GM19455 (cell line): ENCODE measurements around the gene PFKFB3.
"Not testable (repeated sequence)": the region's sequence is repeated elsewhere in the genome, so short reads cannot be mapped to it uniquely, and the experiment has no call there.

Experiments used
- ATAC-seq: cut with Tn5 transposase; IDR thresholded peaks from one replicate; pipeline ENCODE4 v1.9.1; 2021; ENCODE audit not compliant: unreplicated experiment

PFKFB3 gene

DNA sequence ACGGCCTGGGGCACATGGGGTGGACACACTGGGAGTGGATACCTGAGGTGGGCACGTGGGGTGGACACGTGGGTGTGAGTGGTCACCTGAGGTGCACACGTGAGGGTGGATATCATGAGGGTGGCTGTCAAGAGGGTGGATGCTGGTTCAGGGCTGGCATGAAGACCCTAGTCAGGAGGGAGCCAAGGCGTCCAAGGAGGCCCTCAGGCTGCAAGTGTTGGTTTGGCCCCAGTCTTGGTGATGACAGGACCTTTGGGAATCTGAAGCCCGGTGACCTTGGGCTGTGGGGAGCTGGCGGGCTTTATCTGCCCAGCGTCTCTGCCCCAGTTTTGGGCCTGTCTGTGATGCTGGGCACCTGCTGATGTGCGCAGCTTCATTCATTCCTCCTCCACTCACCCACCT, 24.9 kb upstream of the PFKFB3 start:
- ATAC-seq: no peak

DNA sequence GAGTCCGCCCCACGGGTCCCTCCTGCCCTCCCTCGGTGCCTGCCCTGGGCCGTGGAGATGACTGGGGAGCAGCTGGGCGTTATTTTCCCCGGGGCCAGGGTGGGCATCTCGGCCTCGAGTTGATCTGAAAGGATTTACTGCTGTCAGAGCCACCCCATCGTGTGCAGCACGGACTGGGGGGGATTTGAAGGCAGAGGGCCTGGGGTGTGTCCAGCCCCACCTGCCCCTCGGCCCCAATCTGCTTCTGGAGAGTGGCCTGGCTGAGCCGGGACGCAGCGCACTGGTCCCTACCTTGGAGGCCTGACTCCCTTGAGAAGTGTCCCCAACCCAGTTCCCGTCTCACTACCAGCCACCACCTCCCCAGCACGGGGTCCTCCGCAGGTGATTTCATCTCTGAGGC, 24.2 kb upstream of the PFKFB3 start:
- ATAC-seq: no peak

DNA sequence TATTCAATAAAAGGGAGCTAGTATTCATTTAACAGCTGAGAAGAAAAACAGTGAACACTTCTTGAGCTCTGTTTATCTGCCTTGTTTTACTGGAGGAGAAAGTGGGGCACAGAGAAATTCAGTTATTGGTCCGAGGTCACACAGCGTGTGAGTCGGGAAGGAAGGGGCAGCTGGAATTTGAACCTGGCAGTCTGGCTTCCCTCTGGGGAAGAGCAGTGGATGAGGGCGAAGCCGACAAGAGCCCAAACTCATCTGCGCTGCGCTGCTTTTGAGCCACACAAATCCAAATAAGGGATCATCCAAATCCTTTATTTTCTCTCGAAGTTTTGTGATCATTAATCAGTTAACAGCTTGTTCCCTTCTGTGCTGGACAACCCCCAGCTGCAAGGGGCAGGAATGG, 23.7 kb upstream of the PFKFB3 start:
- no peak for ATAC-seq

- ATAC-seq: no peak
Measured at GRCh38 chr10:6180480-6181110, 22.1 kb upstream of the PFKFB3 start.

DNA sequence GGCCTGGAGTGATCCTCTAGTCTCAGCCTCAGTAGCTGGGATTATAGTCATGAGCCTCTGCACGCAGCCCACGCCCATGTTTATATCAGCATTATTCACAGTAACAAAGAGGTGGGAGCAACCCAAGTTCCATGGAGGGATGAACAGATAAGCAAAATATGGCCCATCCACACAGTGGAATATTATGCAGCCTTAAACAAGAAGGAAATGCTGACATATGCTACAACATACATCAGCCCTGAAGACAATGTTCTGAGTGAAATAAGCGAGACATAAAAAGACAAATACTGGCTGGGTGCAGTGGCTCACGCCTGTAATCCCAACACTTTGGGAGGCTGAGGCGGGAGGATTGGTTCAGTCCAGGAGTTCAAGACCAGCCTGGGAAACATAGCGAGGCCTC, 21.5 kb upstream of the PFKFB3 start:
- ATAC-seq: no peak

- no peak for ATAC-seq
Measured at GRCh38 chr10:6182454-6183098, 20.2 kb upstream of the PFKFB3 start.

- no peak for ATAC-seq
Measured at GRCh38 chr10:6185039-6185716, 17.6 kb upstream of the PFKFB3 start.

DNA sequence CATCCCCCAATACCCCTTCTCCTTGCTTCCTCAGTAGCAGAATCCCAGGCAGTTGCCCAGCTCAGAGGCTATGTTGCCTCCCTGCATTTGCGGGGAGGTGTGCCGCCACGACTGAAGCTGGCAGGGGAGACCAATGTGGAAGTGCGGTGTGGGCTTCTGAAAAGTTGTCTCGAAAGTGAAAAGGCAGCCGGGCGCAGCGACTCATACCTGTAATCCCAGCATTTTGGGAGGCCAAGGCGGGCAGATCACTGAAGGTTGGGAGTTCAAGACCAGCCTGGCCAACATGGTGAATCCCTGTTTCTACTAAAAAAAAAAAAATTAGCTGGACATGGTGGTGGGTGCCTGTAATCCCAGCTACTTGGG, 15.9 kb upstream of the PFKFB3 start:
- no peak for ATAC-seq

DNA sequence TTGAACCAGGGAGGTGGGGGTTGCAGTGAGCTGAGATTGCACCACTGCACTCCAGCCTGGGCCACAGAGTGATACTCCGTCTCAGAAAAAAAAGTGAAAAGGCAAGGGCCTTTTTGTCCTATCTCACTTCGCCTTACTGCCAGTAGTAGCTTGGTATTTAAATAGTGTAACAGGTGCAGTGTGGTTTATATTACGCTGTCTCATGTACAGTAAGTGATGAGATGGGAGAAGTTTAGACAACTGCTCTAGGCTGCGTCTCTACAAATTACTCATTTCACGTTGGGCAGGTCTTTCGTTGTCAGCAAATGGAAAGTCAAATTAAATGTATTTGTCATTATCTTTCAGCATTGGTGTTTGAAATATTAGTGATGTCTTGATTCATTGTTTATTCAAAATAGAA, 15.5 kb upstream of the PFKFB3 start:
- ATAC-seq: no peak

GRCh38 chr10:6190033-6190432, 12.7 kb upstream of the PFKFB3 start:
- not testable (repeated sequence) for ATAC-seq

DNA sequence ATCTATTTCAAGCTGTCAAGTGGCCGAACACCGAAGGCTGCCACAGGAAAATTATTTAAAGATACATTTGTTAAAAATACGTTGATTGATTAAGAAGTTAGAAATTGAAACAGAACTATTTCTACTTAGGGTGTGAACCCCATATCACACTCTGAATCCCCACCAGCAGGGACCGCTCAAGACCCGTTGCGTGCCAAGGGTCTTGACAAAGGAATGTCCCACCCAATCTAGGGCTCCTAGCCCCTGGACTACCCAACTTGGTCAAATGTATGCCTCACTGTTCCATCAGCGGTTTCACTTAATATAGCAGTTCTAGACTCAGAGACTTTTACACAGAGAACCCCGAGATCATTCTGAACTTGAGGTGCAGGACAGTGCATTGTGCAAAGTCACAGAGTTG, 11.6 kb upstream of the PFKFB3 start:
- ATAC-seq: no peak

DNA sequence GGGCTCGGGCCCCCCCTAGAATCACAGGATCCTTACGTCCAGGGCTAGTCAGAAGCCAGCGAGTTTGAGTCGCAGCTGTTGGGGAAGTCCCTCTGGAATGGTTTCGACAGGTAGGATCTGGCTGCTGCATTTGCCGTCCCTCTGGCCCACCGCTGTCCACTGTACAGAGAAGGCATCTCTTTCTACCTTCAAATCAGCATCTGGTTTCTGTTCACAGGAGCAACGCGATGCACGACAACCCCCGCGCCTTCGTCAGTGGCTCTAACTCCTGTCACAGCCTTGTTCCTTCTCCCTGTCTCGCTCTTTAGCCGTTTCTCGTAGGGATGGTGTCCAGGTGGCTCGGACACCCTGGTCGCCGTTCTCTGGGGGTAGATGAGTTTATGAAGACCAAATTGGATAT, 11.2 kb upstream of the PFKFB3 start:
- no peak for ATAC-seq

DNA sequence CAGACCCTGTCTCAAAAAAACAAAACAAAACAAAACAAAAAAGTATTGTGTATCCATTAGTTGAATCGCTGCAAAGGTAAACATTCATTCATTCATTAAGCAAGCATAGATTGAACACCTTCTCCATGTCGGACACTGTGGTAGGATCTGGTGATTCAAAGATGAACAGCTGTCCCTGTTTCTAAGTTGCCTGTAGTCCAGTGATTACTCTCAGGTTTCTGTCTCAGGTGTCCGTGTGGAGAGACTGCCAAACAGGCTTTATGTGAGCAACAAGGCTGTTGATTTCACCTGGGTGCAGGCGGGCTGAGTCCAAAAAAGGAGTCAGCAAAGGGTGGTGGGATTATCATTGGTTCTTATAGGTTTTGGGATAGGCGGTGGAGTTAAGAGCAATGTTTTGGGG, 9.4 kb upstream of the PFKFB3 start:
- ATAC-seq: not testable (repeated sequence)

DNA sequence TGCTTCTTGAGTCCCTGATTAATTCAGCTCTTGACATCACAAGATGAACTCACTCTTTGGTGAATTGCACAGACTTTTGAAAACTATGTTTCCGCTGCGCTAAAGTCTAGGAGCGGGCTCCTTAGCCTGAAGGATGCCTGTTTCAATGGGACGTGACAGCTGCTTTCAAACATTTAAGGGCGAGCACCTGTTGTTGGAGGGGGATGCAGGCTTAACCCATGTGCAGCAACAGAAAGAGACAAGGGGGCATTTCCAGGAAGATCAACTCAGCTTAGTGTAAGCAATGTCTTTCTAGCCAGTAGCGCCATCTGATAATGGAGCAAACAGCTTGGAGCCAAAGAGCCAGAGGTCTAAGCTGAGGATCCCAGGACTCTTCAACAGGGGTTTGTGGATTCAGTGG, 8.4 kb upstream of the PFKFB3 start:
- no peak for ATAC-seq

DNA sequence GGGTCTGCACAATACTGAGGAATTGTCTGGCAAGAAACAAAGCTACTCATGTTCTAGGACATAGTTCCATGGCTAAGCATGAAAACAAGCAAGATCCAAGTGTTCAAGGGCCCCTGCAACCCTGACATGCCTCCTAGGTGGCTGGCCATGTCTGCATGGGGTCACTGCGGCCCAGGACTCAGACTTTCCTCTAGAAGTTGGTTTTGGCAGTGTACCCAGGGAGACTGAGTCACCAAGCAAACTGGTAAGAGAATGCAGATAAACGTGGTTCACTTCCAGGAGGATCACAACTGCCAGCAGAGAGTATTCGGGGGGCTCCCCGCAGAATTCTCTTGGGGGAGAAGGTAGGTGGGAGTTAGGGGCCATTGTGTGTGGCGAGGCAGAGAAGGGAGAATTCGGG, 7.4 kb upstream of the PFKFB3 start:
- ATAC-seq: no peak

- ATAC-seq: no peak
Measured at GRCh38 chr10:6195846-6196245, 6.9 kb upstream of the PFKFB3 start.

- not testable (repeated sequence) for ATAC-seq
Measured at GRCh38 chr10:6196524-6196923, 6.2 kb upstream of the PFKFB3 start.

DNA sequence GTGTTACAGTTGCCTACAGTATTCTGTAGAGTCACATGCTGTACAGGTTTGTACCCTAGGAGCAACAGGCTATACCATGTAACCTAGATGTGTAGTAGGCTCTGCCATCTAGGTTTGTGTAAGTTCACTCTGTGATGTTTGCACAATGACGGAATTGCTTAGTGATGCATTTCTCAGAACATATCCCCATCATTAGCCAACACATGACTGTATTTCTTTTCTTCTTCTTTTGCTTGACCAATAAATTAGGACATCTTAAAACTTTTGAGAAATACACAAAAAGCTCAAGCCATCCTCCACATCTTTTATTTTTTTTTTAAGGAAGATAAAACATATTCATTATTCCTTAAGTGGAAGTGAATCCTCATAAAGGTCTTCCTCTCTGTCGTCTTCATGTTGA, 5.4 kb upstream of the PFKFB3 start:
- ATAC-seq: no peak

DNA sequence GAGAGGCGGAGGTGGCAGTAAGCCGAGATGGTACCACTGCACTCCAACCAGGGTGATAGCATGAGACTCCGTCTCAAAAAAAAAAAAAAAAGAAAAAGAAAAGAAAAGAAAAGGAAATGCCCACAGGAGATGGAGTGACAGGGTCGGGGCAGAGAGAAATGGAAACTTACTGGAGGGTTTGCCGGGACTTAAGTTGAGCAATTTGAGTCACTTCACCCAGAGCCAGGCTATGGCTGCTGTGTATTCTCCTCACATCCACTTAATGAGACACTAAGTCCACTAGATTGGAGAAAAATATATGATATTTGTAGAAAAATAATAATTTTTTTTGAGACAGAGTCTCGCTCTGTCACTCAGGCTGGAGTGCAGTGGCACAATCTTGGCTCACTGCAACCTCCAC, 4.6 kb upstream of the PFKFB3 start:
- ATAC-seq: no peak

GRCh38 chr10:6199131-6199733, 3.5 kb upstream of the PFKFB3 start:
- ATAC-seq: no peak

- no peak for ATAC-seq
Measured at GRCh38 chr10:6200440-6200733, 2.3 kb upstream of the PFKFB3 start.

DNA sequence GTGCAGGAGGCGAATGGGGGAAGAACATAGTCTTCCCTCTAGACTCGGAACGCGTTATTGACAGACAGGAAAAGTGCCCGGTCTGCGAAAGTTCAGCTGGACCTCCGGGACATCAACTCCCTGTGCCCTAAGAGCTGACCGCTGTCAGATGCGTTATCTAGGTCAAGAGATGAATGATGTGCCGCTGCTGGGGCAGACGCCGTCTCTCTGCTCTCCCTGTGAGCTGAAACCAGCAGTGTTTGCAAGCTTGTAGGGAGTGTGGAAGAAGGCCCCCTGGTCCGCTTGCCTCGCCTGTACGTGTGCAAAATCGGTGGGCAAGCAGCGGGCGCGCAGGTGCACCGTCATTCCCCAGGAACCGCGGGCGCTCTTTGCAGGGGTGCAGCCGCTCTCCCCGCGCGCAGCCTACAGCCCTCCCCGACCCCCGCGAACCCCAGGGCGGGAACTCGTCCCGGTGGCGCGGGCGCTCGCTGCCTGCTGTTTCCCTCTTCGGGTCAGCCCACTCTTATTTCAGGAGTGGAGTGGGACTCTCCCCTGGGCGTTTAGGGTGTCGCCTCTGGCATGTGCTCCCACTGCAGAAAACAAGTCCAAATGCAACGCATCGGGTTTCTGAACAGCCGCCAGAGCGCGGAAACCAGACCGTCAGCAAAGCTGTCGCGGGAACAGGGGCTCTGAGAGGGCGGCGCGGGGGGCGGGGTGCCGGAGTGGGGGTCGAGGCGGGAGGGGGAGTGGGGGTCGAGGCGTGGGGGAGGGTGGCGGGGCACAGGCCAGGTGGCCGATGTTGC, 1.8 kb upstream of the PFKFB3 start:
- no peak for ATAC-seq
